ENCODE measurements around the gene DPYSL5. TPM values are rescaled to one million over a fixed set of nuclear protein-coding genes. Genes with fewer than 3 reads are reported as not detected.
A peak's percentile ranks its signal among the peaks of the same experiment; 100 is the strongest.

DPYSL5 gene
- total RNA-seq, 1 donor from 2014 or later: 0.11 TPM

- no peak overlapping the region for H3K4me3 Mint-ChIP-seq (ENCODE audit: unreplicated experiment)
- peak; percentile 73 for DNase-seq (ENCODE audit: extremely low spot score, unreplicated experiment)
- H3K4me1 Mint-ChIP-seq (ENCODE audit: unreplicated experiment): no peaks in the 10 kb centered on the region
- peaks cover 65% of the 10 kb centered on the region for H3K27me3 Mint-ChIP-seq (ENCODE audit: unreplicated experiment)
- H3K9me3 Mint-ChIP-seq (ENCODE audit: unreplicated experiment): no peaks in the 10 kb centered on the region
- H3K36me3 Mint-ChIP-seq (ENCODE audit: unreplicated experiment): no peaks in the 10 kb centered on the region
- no peak for TF ChIP-seq CTCF (IDR thresholded peaks at IDR 0.05)
- H3K27ac Mint-ChIP-seq (ENCODE audit: unreplicated experiment): no peak overlapping the region
These were observed 16.7 kb downstream of the DPYSL5 start for GRCh38 chr2:26864646-26865045.

GRCh38 chr2:26870585-26871095, 22.7 kb downstream of the DPYSL5 start:
- Mint-ChIP-seq H3K9me3 (ENCODE audit: unreplicated experiment) (no peaks in the 10 kb centered on the region), H3K27me3 (ENCODE audit: unreplicated experiment) (peaks cover 65% of the 10 kb centered on the region)

GRCh38 chr2:26873286-26873983, 25.5 kb downstream of the DPYSL5 start:
- no peaks in the 10 kb centered on the region for H3K4me1 Mint-ChIP-seq (ENCODE audit: unreplicated experiment)
- no peak overlapping the region for H3K4me3 Mint-ChIP-seq (ENCODE audit: unreplicated experiment)
- no peak for TF ChIP-seq CTCF (IDR thresholded peaks at IDR 0.05)
- no peaks in the 10 kb centered on the region for H3K9me3 Mint-ChIP-seq (ENCODE audit: unreplicated experiment)
- peak; percentile 48 for DNase-seq (ENCODE audit: extremely low spot score, unreplicated experiment)
- H3K27me3 Mint-ChIP-seq (ENCODE audit: unreplicated experiment): peaks cover 54% of the 10 kb centered on the region
- no peak overlapping the region for H3K27ac Mint-ChIP-seq (ENCODE audit: unreplicated experiment)
- H3K36me3 Mint-ChIP-seq (ENCODE audit: unreplicated experiment): no peaks in the 10 kb centered on the region

More at GRCh38 chr2:26870585-26871095, 22.7 kb downstream of the DPYSL5 start:
- H3K4me3 Mint-ChIP-seq (ENCODE audit: unreplicated experiment): no peak overlapping the region
- no peak for DNase-seq (ENCODE audit: extremely low spot score, unreplicated experiment)
- H3K4me1 Mint-ChIP-seq (ENCODE audit: unreplicated experiment): no peaks in the 10 kb centered on the region
- TF ChIP-seq CTCF (IDR thresholded peaks at IDR 0.05): no peak
- no peak overlapping the region for H3K27ac Mint-ChIP-seq (ENCODE audit: unreplicated experiment)
- H3K36me3 Mint-ChIP-seq (ENCODE audit: unreplicated experiment): no peaks in the 10 kb centered on the region

GRCh38 chr2:26874514-26874913, 26.6 kb downstream of the DPYSL5 start:
- Mint-ChIP-seq H3K27me3 (ENCODE audit: unreplicated experiment) (peaks cover 49% of the 10 kb centered on the region), H3K4me1 (ENCODE audit: unreplicated experiment) (no peaks in the 10 kb centered on the region), H3K4me3 (ENCODE audit: unreplicated experiment) (no peak overlapping the region), H3K9me3 (ENCODE audit: unreplicated experiment) (no peaks in the 10 kb centered on the region), H3K27ac (ENCODE audit: unreplicated experiment) (no peak overlapping the region), H3K36me3 (ENCODE audit: unreplicated experiment) (no peaks in the 10 kb centered on the region)
- DNase-seq (ENCODE audit: extremely low spot score, unreplicated experiment): peak; percentile 32
- no peak for TF ChIP-seq CTCF (IDR thresholded peaks at IDR 0.05)

- peak; percentile 67 for DNase-seq (ENCODE audit: extremely low spot score, unreplicated experiment)
- Mint-ChIP-seq H3K4me3 (ENCODE audit: unreplicated experiment) (no peak overlapping the region), H3K27ac (ENCODE audit: unreplicated experiment) (no peak overlapping the region), H3K4me1 (ENCODE audit: unreplicated experiment) (no peaks in the 10 kb centered on the region), H3K36me3 (ENCODE audit: unreplicated experiment) (no peaks in the 10 kb centered on the region), H3K27me3 (ENCODE audit: unreplicated experiment) (peaks cover 44% of the 10 kb centered on the region), H3K9me3 (ENCODE audit: unreplicated experiment) (no peaks in the 10 kb centered on the region)
- no peak for TF ChIP-seq CTCF (IDR thresholded peaks at IDR 0.05)
These were observed 27.2 kb downstream of the DPYSL5 start for GRCh38 chr2:26875065-26875634.
